Liver (tissue), 9 donors: ENCODE measurements around the gene HNRNPM. TPM values are rescaled to one million over a fixed set of nuclear protein-coding genes. Genes with fewer than 3 reads are reported as not detected.

Experiments
- DNase-seq: peaks from one replicate; pipeline ENCODE4 v3.0.0-alpha.2; 2017; ENCODE audit warnings: low spot score
- H3K27ac ChIP-seq, 2 donors: one replicate each; pipeline ENCODE4 v1.7.0; 2013; ENCODE audit warnings: inconsistent platforms in 2 of 2, low read length in 2 of 2, control low read depth in 1 of 2, low read depth in 1 of 2, mild to moderate bottlenecking in 1 of 2
- H3K27me3 ChIP-seq, 4 donors: one replicate each; pipeline versions ENCODE4 v1.6.1 to v1.7.0; 2013; ENCODE audit warnings: low read length in 3 of 4, inconsistent platforms in 1 of 4, mild to moderate bottlenecking in 1 of 4, moderate library complexity in 1 of 4; ENCODE audit not compliant: control insufficient read depth in 4 of 4, insufficient read depth in 4 of 4
- H3K36me3 ChIP-seq, 4 donors: one replicate each; pipeline versions ENCODE4 v1.6.1 to v1.7.0; 2013; ENCODE audit warnings: low read length in 3 of 4, mild to moderate bottlenecking in 3 of 4, low read depth in 1 of 4, moderate library complexity in 1 of 4; ENCODE audit not compliant: control insufficient read depth in 4 of 4, insufficient read depth in 3 of 4
- H3K4me1 ChIP-seq, 4 donors: one replicate each; pipeline versions ENCODE4 v1.6.1 to v1.7.0; 2013; ENCODE audit warnings: low read length in 3 of 4, mild to moderate bottlenecking in 3 of 4, moderate library complexity in 1 of 4; ENCODE audit not compliant: control insufficient read depth in 4 of 4, insufficient read depth in 4 of 4
- H3K4me3 ChIP-seq, 3 donors: one replicate each; pipeline versions ENCODE4 v1.6.1 to v1.7.0; 2013; ENCODE audit warnings: low read length in 3 of 3, control low read depth in 1 of 3, low read depth in 1 of 3, mild to moderate bottlenecking in 1 of 3
- H3K9ac ChIP-seq, 2 donors: one replicate each; pipeline ENCODE4 v1.7.0; 2013; ENCODE audit warnings: low read length in 2 of 2, mild to moderate bottlenecking in 2 of 2, moderate library complexity in 2 of 2, control low read depth in 1 of 2, low read depth in 1 of 2
- H3K9me3 ChIP-seq, 4 donors: one replicate each; pipeline versions ENCODE4 v1.6.1 to v1.7.0; 2013; ENCODE audit warnings: low read length in 3 of 4; ENCODE audit not compliant: control insufficient read depth in 4 of 4
- EGR1 ChIP-seq, 2 donors: IDR thresholded peaks; 2 replicates each; pipeline ENCODE4 v1.6.1; 2016 to 2018; ENCODE audit warnings: antibody characterized with exemption in 2 of 2, low read depth in 2 of 2
- FOXA2 ChIP-seq: IDR thresholded peaks from 2 replicates; pipeline ENCODE4 v1.6.1; 2016; ENCODE audit warnings: antibody characterized with exemption
- HNF4A ChIP-seq, 2 donors: conservative IDR thresholded peaks; 2 replicates each; pipeline ENCODE4 v1.6.1; 2016; ENCODE audit warnings: antibody characterized with exemption in 2 of 2, mild to moderate bottlenecking in 2 of 2
- HNF4G ChIP-seq: IDR thresholded peaks from 2 replicates; pipeline ENCODE4 v1.6.1; 2016; ENCODE audit warnings: antibody characterized with exemption
- JUND ChIP-seq, 2 donors: IDR thresholded peaks; 2 replicates each; pipeline ENCODE4 v1.6.1; 2016; ENCODE audit warnings: antibody characterized with exemption in 2 of 2
- NR2F2 ChIP-seq: IDR thresholded peaks from 2 replicates; pipeline ENCODE4 v1.6.1; 2016; ENCODE audit warnings: antibody characterized with exemption
- RAD21 ChIP-seq, 2 donors: IDR thresholded peaks; 2 replicates each; pipeline ENCODE4 v1.6.1; 2016; ENCODE audit warnings: antibody characterized with exemption in 2 of 2, mild to moderate bottlenecking in 2 of 2
- RXRA ChIP-seq, 2 donors: IDR thresholded peaks; 2 replicates each; pipeline ENCODE4 v1.6.1; 2017 to 2018; ENCODE audit warnings: antibody characterized with exemption in 2 of 2, mild to moderate bottlenecking in 1 of 2
- SP1 ChIP-seq: IDR thresholded peaks from 2 replicates; pipeline ENCODE4 v1.6.1; 2018; ENCODE audit warnings: antibody characterized with exemption, mild to moderate bottlenecking
- TAF1 ChIP-seq: conservative IDR thresholded peaks from 2 replicates; pipeline ENCODE4 v1.6.1; 2016; ENCODE audit warnings: antibody characterized with exemption, mild to moderate bottlenecking
- YY1 ChIP-seq: IDR thresholded peaks from 2 replicates; pipeline ENCODE4 v1.6.1; 2016; ENCODE audit warnings: antibody characterized with exemption, mild to moderate bottlenecking
- WGBS: extraction: QIAGEN DNeasy Blood & Tissue Kit; methylation state at CpG from one replicate; pipeline ENCODE4 v1.1.7; 2013; 5-methylcytosine and 5-hydroxymethylcytosine counted together
- polyA plus RNA-seq, 2 donors: library from polyadenylated mRNA; stranded (reverse) in 1 of 2; unstranded in 1 of 2; fragments of 200-250 nt in 1 of 2; fragments of >200 nt in 1 of 2; fragmentation: Nextera tagmentation in 1 of 2; extraction: Ambion mirVana in 1 of 2; gene quantifications; one replicate each; pipeline versions ENCODE4 v1.2.1 to v1.2.3, GENCODE V29; 2013 to 2015
- total RNA-seq, 2 donors: library from RNA; depleted of rRNA; stranded (reverse); fragments of >200 nt; gene quantifications; one replicate each; pipeline ENCODE4 v1.2.3, GENCODE V29; 2014
- TF ChIP-seq, protein P1 (sequence below): IDR thresholded peaks from 2 replicates; pipeline ENCODE4 v1.6.1; 2016; ENCODE audit warnings: antibody characterized with exemption
- TF ChIP-seq, protein P2 (sequence below): IDR thresholded peaks from 2 replicates; pipeline ENCODE4 v1.6.1; 2016; ENCODE audit warnings: antibody characterized with exemption, mild to moderate bottlenecking
- TF ChIP-seq, protein P3 (sequence below): IDR thresholded peaks from 2 replicates; pipeline ENCODE4 v1.6.1; 2016; ENCODE audit warnings: antibody characterized with exemption
- TF ChIP-seq, protein P4 (sequence below): IDR thresholded peaks from 2 replicates; pipeline ENCODE4 v1.6.1; 2016; ENCODE audit warnings: antibody characterized with exemption
- donor health status: healthy.
- donor health status: healthy.
- donor health status: healthy.
- donor health status: healthy.
- donor health status: healthy.

The HNRNPM gene
- total and polyA plus RNA-seq, 4 donors = 39.4 to 86.9 (median 70.7) TPM

DNA sequence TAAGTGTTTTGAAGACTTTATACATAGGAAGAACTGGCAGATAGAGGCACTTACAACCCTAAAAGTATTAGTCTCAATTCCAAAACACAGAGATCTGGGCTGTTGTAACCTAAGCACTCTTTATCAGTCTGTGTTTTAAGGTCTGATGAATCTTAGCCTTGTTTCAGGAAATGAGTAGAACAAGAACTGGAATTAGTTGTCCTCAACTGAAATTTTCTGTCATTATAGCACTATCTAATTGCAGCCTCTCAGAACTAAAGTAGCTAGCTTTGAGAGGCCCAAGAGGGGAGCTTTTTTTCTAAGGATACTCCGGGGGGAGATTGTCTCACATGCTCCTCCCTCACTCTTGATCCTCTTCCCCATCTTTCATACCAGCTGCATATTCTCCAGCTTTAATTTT, 13.1 kb downstream of the HNRNPM start:
- H3K27me3 ChIP-seq = no peaks in the 10 kb centered on the region
- H3K9ac ChIP-seq = peak overlapping the region in 1 of 2 donors; percentile 6
- H3K27ac ChIP-seq = no peak overlapping the region
- H3K4me1 ChIP-seq = peaks cover 24 to 51% (median 41%) of the 10 kb centered on the region in 4 donors
- no peak overlapping the region for H3K4me3 ChIP-seq
- WGBS = 79% methylated on average over 1 of the region's 1 CpG
- no peak for DNase-seq
- peaks cover 2 to 30% (median 15%) of the 10 kb centered on the region in 4 donors for H3K36me3 ChIP-seq
- TF ChIP-seq SP1 (no peak), TAF1 (no peak), FOXA2 (no peak), HNF4G (no peak), HNF4A (conservative IDR thresholded peaks at IDR 0.05) (no peak), JUND (IDR thresholded peaks at IDR 0.05) (no peak), RAD21 (IDR thresholded peaks at IDR 0.05) (no peak), YY1 (no peak), EGR1 (IDR thresholded peaks at IDR 0.05; ENCODE audit: low read depth in 2 of 2) (no peak), NR2F2 (no peak)
- TF ChIP-seq, protein P1, sequence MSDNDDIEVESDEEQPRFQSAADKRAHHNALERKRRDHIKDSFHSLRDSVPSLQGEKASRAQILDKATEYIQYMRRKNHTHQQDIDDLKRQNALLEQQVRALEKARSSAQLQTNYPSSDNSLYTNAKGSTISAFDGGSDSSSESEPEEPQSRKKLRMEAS = no peak
- TF ChIP-seq, protein P2, sequence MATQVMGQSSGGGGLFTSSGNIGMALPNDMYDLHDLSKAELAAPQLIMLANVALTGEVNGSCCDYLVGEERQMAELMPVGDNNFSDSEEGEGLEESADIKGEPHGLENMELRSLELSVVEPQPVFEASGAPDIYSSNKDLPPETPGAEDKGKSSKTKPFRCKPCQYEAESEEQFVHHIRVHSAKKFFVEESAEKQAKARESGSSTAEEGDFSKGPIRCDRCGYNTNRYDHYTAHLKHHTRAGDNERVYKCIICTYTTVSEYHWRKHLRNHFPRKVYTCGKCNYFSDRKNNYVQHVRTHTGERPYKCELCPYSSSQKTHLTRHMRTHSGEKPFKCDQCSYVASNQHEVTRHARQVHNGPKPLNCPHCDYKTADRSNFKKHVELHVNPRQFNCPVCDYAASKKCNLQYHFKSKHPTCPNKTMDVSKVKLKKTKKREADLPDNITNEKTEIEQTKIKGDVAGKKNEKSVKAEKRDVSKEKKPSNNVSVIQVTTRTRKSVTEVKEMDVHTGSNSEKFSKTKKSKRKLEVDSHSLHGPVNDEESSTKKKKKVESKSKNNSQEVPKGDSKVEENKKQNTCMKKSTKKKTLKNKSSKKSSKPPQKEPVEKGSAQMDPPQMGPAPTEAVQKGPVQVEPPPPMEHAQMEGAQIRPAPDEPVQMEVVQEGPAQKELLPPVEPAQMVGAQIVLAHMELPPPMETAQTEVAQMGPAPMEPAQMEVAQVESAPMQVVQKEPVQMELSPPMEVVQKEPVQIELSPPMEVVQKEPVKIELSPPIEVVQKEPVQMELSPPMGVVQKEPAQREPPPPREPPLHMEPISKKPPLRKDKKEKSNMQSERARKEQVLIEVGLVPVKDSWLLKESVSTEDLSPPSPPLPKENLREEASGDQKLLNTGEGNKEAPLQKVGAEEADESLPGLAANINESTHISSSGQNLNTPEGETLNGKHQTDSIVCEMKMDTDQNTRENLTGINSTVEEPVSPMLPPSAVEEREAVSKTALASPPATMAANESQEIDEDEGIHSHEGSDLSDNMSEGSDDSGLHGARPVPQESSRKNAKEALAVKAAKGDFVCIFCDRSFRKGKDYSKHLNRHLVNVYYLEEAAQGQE = no peak
- TF ChIP-seq, protein P3, sequence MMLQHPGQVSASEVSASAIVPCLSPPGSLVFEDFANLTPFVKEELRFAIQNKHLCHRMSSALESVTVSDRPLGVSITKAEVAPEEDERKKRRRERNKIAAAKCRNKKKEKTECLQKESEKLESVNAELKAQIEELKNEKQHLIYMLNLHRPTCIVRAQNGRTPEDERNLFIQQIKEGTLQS = no peak
- TF ChIP-seq, protein P4, sequence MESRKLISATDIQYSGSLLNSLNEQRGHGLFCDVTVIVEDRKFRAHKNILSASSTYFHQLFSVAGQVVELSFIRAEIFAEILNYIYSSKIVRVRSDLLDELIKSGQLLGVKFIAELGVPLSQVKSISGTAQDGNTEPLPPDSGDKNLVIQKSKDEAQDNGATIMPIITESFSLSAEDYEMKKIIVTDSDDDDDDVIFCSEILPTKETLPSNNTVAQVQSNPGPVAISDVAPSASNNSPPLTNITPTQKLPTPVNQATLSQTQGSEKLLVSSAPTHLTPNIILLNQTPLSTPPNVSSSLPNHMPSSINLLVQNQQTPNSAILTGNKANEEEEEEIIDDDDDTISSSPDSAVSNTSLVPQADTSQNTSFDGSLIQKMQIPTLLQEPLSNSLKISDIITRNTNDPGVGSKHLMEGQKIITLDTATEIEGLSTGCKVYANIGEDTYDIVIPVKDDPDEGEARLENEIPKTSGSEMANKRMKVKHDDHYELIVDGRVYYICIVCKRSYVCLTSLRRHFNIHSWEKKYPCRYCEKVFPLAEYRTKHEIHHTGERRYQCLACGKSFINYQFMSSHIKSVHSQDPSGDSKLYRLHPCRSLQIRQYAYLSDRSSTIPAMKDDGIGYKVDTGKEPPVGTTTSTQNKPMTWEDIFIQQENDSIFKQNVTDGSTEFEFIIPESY = no peak
- no peaks in the 10 kb centered on the region for H3K9me3 ChIP-seq

DNA sequence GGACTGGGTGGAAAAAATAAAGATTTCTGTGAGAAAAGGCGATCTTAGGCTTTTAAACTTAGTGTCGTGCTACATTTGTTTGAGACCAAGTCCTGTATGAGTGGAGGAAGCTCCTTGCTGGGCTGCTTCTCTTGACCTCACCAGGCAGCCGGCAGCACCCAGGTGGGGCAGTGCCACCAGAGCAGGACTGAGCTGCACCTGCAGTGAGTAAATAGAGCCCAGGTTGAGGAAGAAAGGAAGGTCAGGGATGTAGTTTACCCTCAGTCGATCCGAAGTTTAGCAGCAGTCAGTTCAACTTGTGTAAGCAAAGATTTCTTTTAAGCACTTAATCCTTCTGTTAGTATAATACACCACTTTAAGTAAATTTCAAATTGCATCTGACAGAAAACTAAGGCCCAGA, 13.6 kb downstream of the HNRNPM start:
- Histone ChIP-seq H3K9me3 (no peaks in the 10 kb centered on the region), H3K27ac (no peak overlapping the region), H3K9ac (no peak overlapping the region), H3K4me1 (peaks cover 21 to 45% (median 41%) of the 10 kb centered on the region in 4 donors), H3K27me3 (no peaks in the 10 kb centered on the region), H3K36me3 (peaks cover 2 to 31% (median 18%) of the 10 kb centered on the region in 4 donors), H3K4me3 (no peak overlapping the region)
- no peak for DNase-seq
- TF ChIP-seq, protein P2 = no peak
- TF ChIP-seq EGR1 (IDR thresholded peaks at IDR 0.05; ENCODE audit: low read depth in 2 of 2) = no peak
- TF ChIP-seq, protein P1 = no peak
- no peak for TF ChIP-seq TAF1
- no peak for TF ChIP-seq RXRA (IDR thresholded peaks at IDR 0.05)
- TF ChIP-seq FOXA2 = no peak
- 51% methylated on average over 5 of the region's 5 CpGs for WGBS
